Measurements from ENCODE around the gene IL4R.

IL4R gene

GRCh38 chr16:27347930-27348685 is 34.3 kb downstream of the IL4R start:
- Histone ChIP-seq H3K36me3 (ENCODE audit: control insufficient read depth, low read length) (peaks cover 98% of the 10 kb centered on the region), H3K27me3 (ENCODE audit: control insufficient read depth, low read length) (no peaks in the 10 kb centered on the region), H3K4me2 (ENCODE audit: low read length) (no peak overlapping the region), H3K27ac (ENCODE audit: low read depth, low read length) (no peak overlapping the region), H3F3A (ENCODE audit: control insufficient read depth, insufficient read depth) (0 out of 2 replicates have a peak, but pooled peaks cover 4% of the 10 kb centered on the region), H3K4me1 (ENCODE audit: control insufficient read depth, low read length) (peaks cover 6% of the 10 kb centered on the region; the same call in 1 of the 2 replicates), H3K4me3 (ENCODE audit: low read length) (no peak overlapping the region), H3K79me2 (ENCODE audit: control insufficient read depth, low read length) (no peaks in the 10 kb centered on the region; the same call in 1 of the 2 replicates), H3K9me3 (ENCODE audit: control insufficient read depth, insufficient read depth, low read length) (no peaks in the 10 kb centered on the region), H3K9me2 (replicated peaks; ENCODE audit: control insufficient read depth, low read length) (no peaks in the 10 kb centered on the region), H4K20me1 (ENCODE audit: control insufficient read depth, insufficient read depth, low read depth, low read length) (no peaks in the 10 kb centered on the region)
- TF ChIP-seq EZH2phosphoT487 (IDR thresholded peaks at IDR 0.05; ENCODE audit: borderline replicate concordance, low read length) (no peak), CTCF (IDR thresholded peaks at IDR 0.05; ENCODE audit: low read depth, low read length, poor library complexity, severe bottlenecking) (no peak)

DNA sequence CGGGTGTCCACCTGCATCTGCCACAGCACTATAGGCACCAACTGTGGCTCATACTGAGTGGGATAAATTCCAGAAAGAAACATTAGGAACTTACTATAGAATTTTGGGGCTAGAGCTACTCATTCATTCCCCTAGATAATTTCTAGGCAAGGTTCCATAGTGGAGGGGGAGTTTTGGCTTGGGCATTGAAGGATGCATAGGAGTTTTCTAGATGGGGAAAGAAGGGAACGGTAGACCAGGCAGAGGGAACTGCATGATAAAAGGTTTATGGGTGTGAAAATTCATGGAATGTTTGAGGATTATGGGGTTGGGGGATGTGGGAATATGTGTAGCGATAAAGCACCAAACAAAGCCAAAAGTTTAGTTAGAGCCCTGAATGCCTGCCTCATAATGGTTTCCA is 35.5 kb downstream of the IL4R start:
- peaks cover 4% of the 10 kb centered on the region; the same call in 1 of the 2 replicates for H3F3A ChIP-seq (ENCODE audit: control insufficient read depth, insufficient read depth)
- no peaks in the 10 kb centered on the region for H3K27me3 ChIP-seq (ENCODE audit: control insufficient read depth, low read length)
- peaks cover 97% of the 10 kb centered on the region for H3K36me3 ChIP-seq (ENCODE audit: control insufficient read depth, low read length)
- no peak overlapping the region for H3K27ac ChIP-seq (ENCODE audit: low read depth, low read length)
- H3K4me1 ChIP-seq (ENCODE audit: control insufficient read depth, low read length): peaks cover 9% of the 10 kb centered on the region; the same call in 1 of the 2 replicates
- no peaks in the 10 kb centered on the region for H3K9me3 ChIP-seq (ENCODE audit: control insufficient read depth, insufficient read depth, low read length)
- H3K4me2 ChIP-seq (ENCODE audit: low read length): no peak overlapping the region
- H4K20me1 ChIP-seq (ENCODE audit: control insufficient read depth, insufficient read depth, low read depth, low read length): no peaks in the 10 kb centered on the region
- TF ChIP-seq EZH2phosphoT487 (IDR thresholded peaks at IDR 0.05; ENCODE audit: borderline replicate concordance, low read length) (no peak), CTCF (IDR thresholded peaks at IDR 0.05; ENCODE audit: low read depth, low read length, poor library complexity, severe bottlenecking) (no peak)
- no peak overlapping the region for H3K4me3 ChIP-seq (ENCODE audit: low read length)
- no peaks in the 10 kb centered on the region for H3K9me2 ChIP-seq (replicated peaks; ENCODE audit: control insufficient read depth, low read length)
- H3K79me2 ChIP-seq (ENCODE audit: control insufficient read depth, low read length): no peaks in the 10 kb centered on the region; the same call in 1 of the 2 replicates

GRCh38 chr16:27350006-27350405 is 36.2 kb downstream of the IL4R start:
- no peak overlapping the region for H3K4me3 ChIP-seq (ENCODE audit: low read length)
- no peaks in the 10 kb centered on the region; the same call in 1 of the 2 replicates for H3K79me2 ChIP-seq (ENCODE audit: control insufficient read depth, low read length)
- H3K4me1 ChIP-seq (ENCODE audit: control insufficient read depth, low read length): peaks cover 9% of the 10 kb centered on the region; the same call in 1 of the 2 replicates
- no peak overlapping the region for H3K27ac ChIP-seq (ENCODE audit: low read depth, low read length)
- no peaks in the 10 kb centered on the region for H3K9me2 ChIP-seq (replicated peaks; ENCODE audit: control insufficient read depth, low read length)
- H4K20me1 ChIP-seq (ENCODE audit: control insufficient read depth, insufficient read depth, low read depth, low read length): no peaks in the 10 kb centered on the region
- H3K36me3 ChIP-seq (ENCODE audit: control insufficient read depth, low read length): peaks cover 97% of the 10 kb centered on the region
- H3K27me3 ChIP-seq (ENCODE audit: control insufficient read depth, low read length): no peaks in the 10 kb centered on the region
- no peaks in the 10 kb centered on the region for H3K9me3 ChIP-seq (ENCODE audit: control insufficient read depth, insufficient read depth, low read length)
- TF ChIP-seq CTCF (IDR thresholded peaks at IDR 0.05; ENCODE audit: low read depth, low read length, poor library complexity, severe bottlenecking): no peak
- no peak for TF ChIP-seq EZH2phosphoT487 (IDR thresholded peaks at IDR 0.05; ENCODE audit: borderline replicate concordance, low read length)
- H3F3A ChIP-seq (ENCODE audit: control insufficient read depth, insufficient read depth): peaks cover 4% of the 10 kb centered on the region; the same call in 1 of the 2 replicates
- no peak overlapping the region for H3K4me2 ChIP-seq (ENCODE audit: low read length)

All from DOHH2 (cell line).